Measurements from ENCODE around the gene GDI2.

GRCh38 chr10:5827841-5828240 is 14.6 kb upstream of the GDI2 start:
- TF ChIP-seq CTCF (IDR thresholded peaks at IDR 0.05; ENCODE audit: low read depth, low read length, poor library complexity, severe bottlenecking) (no peak), EZH2phosphoT487 (IDR thresholded peaks at IDR 0.05; ENCODE audit: borderline replicate concordance, low read length) (no peak)

Measured in DOHH2 (cell line).